ENCODE measurements around the gene PARD3B. TPM values are rescaled to one million over a fixed set of nuclear protein-coding genes. Genes with fewer than 3 reads are reported as not detected.

Gene PARD3B
- total and polyA plus RNA-seq, 8 donors = 18.5 to 24.6 (median 21.1) TPM

DNA sequence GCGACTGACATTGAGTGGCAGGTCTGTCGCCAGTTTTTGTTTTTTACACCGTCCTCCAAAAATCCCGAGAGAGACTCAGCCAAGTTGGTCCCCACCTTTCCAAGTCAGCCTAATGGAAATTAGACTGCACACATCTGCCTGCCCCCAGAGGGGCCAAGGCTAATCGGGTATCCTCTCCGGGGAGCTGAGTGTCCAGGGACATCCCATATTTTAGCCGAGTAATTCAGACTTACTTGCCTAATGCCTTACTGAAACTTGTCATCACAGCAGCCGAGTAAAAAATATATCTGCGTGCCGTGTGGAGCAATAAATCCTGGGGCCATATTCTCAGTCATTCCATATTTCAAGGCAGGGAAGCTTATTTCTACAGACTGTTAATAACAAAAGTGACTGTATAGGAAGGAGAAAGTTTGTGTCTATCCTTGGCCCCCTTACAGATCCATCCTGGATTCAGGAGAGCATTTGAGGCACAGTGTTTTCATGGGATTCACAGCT lies 1098.2 kb downstream of the PARD3B start:
- ATAC-seq (no peak), DNase-seq (no peak)
- TF ChIP-seq, protein P1, sequence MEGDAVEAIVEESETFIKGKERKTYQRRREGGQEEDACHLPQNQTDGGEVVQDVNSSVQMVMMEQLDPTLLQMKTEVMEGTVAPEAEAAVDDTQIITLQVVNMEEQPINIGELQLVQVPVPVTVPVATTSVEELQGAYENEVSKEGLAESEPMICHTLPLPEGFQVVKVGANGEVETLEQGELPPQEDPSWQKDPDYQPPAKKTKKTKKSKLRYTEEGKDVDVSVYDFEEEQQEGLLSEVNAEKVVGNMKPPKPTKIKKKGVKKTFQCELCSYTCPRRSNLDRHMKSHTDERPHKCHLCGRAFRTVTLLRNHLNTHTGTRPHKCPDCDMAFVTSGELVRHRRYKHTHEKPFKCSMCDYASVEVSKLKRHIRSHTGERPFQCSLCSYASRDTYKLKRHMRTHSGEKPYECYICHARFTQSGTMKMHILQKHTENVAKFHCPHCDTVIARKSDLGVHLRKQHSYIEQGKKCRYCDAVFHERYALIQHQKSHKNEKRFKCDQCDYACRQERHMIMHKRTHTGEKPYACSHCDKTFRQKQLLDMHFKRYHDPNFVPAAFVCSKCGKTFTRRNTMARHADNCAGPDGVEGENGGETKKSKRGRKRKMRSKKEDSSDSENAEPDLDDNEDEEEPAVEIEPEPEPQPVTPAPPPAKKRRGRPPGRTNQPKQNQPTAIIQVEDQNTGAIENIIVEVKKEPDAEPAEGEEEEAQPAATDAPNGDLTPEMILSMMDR (IDR thresholded peaks at IDR 0.05) = no peak
- Histone ChIP-seq H3K9me3 (peaks cover 0 to 3% of the 10 kb centered on the region in 2 donors), H3K4me3 (no peak overlapping the region), H3K4me1 (peaks cover 0 to 6% of the 10 kb centered on the region in 2 donors), H3K27me3 (no peaks in the 10 kb centered on the region), H3K27ac (no peak overlapping the region), H3K36me3 (no peaks in the 10 kb centered on the region)
- intact Hi-C loops (cut with DNase I) = no loop called here

DNA sequence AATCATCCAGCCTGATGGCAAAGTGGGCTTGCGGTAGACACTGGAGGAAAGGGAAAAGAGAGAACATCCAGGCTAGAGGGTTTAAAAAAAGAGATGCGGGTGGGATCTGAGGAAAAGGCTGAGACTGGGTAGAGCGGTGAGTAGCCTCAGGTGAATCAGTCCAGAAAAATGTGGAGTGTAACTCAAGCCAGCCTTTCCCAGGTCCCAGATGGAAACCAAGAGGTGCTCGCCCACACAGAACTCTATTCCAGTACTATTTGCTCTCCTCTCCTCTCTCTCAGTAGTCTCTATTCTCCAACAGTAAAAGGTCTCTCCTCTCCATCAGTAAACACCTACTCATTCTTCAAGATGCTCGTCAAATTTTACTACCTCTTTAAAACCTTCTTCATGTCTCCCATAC lies 1098.7 kb downstream of the PARD3B start:
- Histone ChIP-seq H3K4me1 (peaks cover 0 to 6% of the 10 kb centered on the region in 2 donors), H3K9me3 (peaks cover 0 to 3% of the 10 kb centered on the region in 2 donors), H3K36me3 (no peaks in the 10 kb centered on the region), H3K27me3 (no peaks in the 10 kb centered on the region), H3K4me3 (no peak overlapping the region), H3K27ac (no peak overlapping the region)
- intact Hi-C loops (cut with DNase I) = no loop called here
- DNase-seq (no peak), ATAC-seq (peak; percentile 80)
- TF ChIP-seq, protein P1 (IDR thresholded peaks at IDR 0.05) = no peak

DNA sequence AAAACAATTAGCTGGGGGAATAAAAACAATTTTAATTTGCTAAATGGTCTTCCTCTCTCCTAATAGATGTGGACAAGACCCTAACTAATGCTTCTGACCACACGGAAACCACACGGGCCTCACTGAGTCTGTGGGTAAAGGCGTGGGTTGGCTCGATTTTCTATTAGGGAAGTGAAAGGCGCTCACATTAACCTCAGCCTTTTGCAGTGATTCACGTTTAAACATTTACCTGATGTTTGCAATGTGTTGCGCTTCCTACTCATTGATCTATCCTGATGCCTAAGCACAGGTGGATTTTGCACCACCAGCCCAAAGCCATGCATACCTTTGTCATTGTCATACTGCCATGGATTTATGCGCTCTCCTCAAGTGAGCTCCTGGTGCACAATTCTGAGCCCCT lies 1101.4 kb downstream of the PARD3B start:
- H3K4me1 ChIP-seq = peaks cover 0 to 6% of the 10 kb centered on the region in 2 donors

DNA sequence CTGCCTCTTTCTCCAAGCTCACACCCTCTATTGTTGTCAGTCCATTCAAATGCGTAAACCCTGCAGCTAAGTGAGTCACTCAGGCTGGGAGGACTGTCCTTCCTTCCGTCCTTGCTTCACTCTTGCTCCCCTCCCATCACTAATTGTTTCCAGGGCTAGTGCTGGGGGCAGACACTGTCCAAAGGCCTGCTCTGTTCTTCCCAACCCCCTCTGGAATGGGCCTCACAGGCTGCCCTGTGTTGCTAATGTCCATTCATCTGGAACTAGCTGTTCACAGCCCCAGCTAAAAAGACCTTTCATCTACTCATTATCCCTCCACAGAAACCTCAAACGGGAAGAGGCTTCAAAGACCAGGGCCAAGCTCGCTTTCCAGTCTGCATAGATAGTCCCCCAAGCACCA lies 1105.2 kb downstream of the PARD3B start:
- TF ChIP-seq, protein P1 (IDR thresholded peaks at IDR 0.05) = no peak
- ATAC-seq (peak; percentile 49), DNase-seq (no peak)
- intact Hi-C loops (cut with DNase I) = no loop called here
- Histone ChIP-seq H3K9me3 (no peaks in the 10 kb centered on the region), H3K27ac (no peak overlapping the region), H3K36me3 (no peaks in the 10 kb centered on the region), H3K27me3 (no peaks in the 10 kb centered on the region), H3K4me3 (no peak overlapping the region), H3K4me1 (no peaks in the 10 kb centered on the region)

More for the DNA sequence above, 1101.4 kb downstream of the PARD3B start:
- no peak for ATAC-seq
- Histone ChIP-seq H3K9me3 (no peaks in the 10 kb centered on the region), H3K36me3 (no peaks in the 10 kb centered on the region), H3K27me3 (no peaks in the 10 kb centered on the region), H3K4me3 (no peak overlapping the region), H3K27ac (no peak overlapping the region)
- TF ChIP-seq, protein P1 (IDR thresholded peaks at IDR 0.05) = no peak
- intact Hi-C loops (cut with DNase I) = no loop called here
- DNase-seq = no peak

DNA sequence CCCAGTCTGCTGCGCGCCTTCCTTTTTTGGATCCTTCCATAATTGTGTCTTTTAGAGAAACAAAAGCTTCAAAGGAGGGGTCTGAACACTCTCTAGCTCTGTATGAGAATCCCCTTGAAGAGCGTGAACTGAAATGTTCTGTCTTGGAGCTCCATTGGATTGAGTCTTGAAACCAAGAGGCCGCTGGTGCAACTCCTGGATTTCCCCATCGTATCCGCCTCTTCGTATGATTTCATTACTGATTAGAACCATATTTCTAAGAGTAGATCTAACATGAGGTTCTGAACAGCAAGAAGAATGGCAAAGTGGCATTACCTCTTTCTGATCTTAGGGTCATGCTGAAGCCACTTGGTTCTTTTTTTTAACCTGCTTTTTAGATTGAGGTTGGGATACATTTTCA lies 1105.7 kb downstream of the PARD3B start:
- Histone ChIP-seq H3K27ac (no peak overlapping the region), H3K4me3 (no peak overlapping the region), H3K27me3 (no peaks in the 10 kb centered on the region), H3K9me3 (no peaks in the 10 kb centered on the region), H3K4me1 (no peaks in the 10 kb centered on the region), H3K36me3 (no peaks in the 10 kb centered on the region)
- intact Hi-C loops (cut with DNase I) = no loop called here
- DNase-seq (no peak), ATAC-seq (no peak)
- TF ChIP-seq, protein P1 (IDR thresholded peaks at IDR 0.05) = no peak
